NCI-H82 (cell line): ENCODE data around the gene LMNTD1.

Experiments
- DNase-seq: peaks from one replicate; lab custom pipeline; 2025; lab: John Stamatoyannopoulos, UW

Gene LMNTD1

GRCh38 chr12:25552681-25553080 is 402 bp downstream of the LMNTD1 start:
- DNase-seq, result no peak

- DNase-seq, result no peak
Measured at GRCh38 chr12:25550186-25550585, 2.9 kb downstream of the LMNTD1 start.

DNA sequence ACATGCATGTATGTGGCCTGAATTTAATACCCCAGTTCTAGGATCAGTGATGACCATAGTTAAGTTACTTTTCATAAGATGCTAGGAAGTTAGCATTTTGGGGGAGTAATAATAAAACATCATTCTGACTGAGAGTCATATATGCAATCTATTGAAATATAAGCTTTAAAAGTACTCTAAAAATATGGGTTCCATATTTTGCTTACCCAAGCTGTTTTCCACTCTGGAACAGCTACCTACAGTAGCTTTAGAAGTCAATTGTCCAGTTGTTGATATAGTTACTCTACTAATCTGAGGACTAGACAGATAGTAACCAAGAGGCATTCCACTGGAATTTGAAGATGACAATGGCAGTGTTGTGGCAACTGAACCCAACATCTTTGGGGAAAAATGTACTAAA is 4.0 kb downstream of the LMNTD1 start:
- no peak for DNase-seq

DNA sequence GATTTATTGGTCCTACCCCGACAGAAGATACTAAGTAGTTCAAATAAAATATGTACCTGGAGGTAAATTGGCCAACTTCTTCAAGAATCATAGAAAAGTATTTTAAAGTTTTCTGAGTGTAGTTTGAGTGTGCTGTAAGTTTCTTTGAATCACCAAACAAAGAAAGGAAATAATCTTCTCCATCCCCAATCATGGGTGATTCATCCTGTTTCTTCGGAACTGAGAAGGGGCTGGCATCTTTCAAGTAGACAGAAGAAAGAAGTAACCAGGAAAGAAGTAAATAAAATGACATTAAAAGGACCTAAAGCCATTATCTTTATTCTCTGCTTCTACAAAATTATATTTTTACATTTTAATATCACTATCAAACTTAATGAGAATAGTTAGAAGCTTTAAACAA is 6.8 kb downstream of the LMNTD1 start:
- DNase-seq, result no peak

DNA sequence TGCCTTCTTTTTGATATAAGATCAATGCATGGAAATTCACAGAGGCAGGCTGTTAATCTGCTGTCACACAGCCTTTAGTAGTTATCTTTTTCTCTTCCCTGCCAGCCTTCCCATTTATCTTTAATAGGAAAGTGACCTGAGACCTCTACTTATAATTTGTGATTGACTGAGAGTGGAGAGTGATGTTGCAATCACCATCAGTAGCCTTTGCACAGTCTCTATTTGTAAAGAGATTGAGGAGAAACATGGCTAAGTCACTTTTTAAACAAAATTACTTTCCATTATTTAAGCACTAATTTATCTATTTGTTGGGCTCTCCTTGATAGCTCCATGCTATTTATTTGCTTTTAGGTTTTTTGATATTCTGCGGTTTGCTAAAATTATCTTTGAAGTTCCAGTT is 19.9 kb downstream of the LMNTD1 start:
- no peak for DNase-seq

GRCh38 chr12:25531502-25532052 is 21.5 kb downstream of the LMNTD1 start:
- no peak for DNase-seq

DNA sequence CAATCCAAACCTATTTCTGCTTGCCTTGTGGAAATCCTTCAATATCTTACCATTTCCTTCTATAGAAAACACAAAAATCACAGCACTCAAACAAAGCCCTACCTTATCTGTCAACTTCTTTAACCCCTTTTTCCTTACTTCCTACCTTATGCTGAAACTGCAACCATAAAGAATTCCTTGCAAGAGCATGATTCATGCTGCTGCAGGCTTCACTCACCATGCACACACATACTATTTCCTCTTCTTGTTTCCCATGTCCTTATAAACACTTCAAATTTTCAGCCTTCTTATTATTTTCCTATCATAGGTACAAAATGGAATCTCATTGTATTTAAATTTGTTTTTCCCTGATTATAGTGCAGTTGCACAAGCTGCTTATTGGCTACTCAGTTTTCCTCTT is 23.3 kb downstream of the LMNTD1 start:
- no peak for DNase-seq

DNA sequence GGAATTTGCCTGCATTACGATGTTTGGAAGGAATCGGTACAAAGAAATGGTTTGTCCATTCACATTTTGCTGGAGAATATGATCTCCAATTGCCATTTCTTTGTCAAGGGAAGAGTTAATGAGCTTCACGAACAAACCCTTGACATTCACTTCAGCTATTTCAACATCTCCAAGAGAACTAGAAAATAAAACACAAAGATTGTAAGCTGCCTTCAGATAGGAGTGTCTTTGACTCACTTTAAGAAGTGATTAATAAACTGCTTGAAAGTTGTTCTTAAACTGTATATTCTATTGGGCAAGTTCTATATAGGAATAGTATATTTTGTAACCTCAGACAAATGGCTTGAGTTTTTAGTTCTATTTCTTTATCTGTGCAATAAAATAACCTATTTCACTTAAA is 26.3 kb downstream of the LMNTD1 start:
- DNase-seq, result no peak

DNA sequence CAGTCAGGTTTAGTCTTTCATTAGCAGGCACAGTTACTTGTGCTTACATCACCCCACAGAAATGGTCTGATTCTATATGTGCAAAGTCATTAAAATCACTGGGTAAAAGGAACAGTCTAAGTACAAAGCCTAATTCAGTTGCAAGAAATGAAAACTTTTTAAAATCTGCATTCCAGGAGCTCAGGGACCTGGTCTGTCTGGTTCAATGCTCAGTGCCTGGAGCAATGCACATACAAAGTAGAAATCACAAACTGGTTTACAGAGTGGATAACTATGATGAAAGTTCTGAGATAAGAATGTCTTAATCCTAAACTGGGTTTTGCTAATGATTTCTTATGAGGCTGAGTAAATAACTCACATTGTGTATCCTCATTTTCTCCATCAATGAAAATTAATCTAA is 28.7 kb downstream of the LMNTD1 start:
- DNase-seq, result no peak

DNA sequence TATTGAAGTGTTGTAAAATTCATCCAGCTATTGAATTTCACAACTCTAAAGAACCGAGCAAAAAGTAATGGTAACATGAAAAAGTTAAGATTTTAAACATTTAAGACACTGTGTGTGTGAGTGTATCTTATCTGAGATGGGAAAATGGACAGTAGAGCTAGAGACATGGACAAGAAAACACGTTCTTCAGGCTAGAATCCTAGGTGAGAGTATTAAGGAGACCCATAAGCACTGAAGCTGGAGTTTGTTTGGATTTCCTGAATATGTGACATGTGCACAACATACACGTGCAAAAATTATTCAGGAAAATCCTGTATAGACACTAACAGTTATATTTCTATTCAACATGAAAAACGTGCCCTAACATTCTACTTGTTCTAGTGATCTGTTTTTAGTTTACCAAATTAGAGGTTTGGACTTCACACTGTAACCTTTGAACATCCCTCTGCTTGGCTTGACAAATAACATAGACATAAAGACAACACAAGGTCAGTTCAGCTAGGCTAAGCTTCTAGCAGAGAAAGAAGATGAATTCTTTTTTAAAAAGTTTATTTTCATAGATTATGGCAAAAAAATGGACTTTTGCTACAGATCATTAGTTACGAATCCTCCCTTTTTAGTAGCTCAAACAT is 31.3 kb downstream of the LMNTD1 start:
- DNase-seq, result no peak

DNA sequence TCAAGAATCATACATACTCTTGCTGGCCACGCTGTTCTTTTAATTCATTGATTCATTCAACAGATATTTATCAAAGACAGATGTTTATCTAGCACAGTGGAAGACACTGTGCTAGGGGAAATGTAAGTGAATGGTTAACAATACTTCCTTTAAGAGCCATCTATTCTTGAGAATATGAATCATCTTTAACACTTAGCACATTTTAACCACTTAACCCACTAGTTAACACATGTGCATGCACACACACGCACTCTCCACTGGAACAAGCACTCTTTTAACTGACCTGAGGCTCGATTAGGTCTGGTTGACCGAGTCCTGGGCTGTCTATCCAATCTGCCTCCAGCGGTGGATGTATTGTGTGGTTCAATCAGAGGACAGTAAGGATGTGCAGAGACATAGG is 34.6 kb downstream of the LMNTD1 start:
- DNase-seq, result no peak

DNA sequence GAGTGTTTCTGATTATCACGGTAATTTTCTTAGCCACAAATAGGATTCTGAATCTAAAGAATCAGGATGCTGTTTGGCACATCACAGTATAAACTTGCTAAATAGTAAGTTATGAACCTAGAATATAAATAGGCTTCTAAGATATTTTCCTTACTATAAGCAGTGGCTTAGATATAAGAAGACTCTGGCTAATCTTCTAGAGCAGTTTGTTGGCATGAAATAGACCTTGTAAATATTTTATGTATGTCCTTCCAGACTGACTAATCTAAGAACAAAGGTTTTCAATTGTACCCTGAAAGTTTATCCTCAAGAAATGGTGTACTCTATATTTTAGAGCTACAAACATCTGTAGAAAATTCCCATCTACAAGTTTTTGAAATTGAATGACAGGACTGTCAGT is 48.3 kb downstream of the LMNTD1 start:
- DNase-seq, result no peak

DNA sequence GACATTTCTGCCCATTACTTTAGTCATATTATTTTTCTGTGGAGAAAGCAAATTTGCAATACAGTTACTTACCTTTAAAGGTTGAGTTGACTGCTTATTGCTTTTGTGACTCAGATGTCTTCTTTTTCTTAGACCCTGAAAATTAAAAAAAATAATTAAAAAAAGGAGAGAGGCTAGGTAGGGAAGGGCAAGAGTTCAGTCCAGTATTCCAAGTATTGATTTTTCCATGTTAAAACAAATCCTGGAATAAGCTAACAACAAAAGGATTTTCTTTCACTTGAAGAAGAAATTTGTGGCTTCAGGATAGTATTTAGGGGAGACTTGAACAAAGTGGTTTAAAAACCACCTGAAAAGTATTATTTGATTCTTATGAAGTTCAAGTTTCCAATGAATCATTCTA is 49.4 kb downstream of the LMNTD1 start:
- no peak for DNase-seq

DNA sequence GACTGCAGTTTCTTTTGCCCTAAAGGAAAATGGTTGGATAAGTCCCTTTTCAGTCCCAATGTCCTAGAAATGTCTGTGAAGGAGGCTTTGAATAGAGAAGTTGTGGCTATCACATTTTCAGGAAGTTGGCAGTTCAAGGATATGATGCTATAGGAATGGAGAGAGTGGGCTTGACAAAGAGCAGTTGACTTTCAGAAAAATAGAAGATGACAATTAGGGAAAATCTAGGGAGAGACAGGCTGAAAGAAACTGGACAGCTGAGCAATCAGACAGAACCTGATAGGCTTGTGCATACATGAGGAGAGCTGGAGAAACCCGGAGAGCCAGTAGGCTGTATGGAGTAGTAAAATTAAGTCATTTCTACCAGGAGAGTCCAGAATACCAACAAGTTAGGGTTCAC is 50.5 kb downstream of the LMNTD1 start:
- DNase-seq, result no peak

DNA sequence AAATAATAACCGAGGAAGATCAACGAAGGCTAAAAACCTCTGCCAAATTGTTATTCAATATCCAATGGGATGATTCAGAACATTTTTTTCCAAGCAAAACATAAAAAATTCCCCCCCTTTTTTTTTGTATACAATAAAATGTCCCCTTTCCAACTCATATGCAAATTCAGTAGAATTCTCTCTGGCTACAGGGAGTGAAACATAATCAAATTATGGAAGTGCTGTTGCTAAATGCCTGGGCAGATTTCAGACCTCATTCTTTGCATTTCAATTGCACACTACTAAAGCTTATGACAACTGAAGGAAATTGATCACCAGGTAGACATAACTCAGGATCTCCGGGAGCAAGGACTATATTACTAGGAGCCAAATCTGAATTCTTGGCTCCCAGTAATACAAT is 51.0 kb downstream of the LMNTD1 start:
- no peak for DNase-seq

- no peak for DNase-seq
Measured at GRCh38 chr12:25501549-25501948, 51.5 kb downstream of the LMNTD1 start.

DNA sequence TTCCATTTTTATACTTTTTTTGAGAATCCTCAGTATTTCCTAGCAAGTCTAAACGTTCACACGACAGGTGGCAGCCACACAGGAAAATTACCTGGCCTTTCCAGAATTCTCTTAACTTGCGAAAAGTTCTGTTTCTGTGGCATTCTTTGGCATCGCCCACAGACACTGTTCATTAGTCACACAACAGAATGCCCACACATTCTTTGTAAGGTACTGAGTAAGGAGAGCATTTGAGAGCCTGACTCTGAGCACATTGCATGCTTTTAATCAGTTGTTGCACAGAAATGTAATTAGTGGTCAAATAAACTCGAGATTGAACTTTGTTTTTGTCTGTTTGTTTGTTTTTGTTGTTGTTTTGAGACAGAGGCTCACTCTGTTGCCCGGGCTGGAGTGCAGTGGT is 52.4 kb downstream of the LMNTD1 start:
- no peak for DNase-seq

GRCh38 chr12:25497021-25497420 is 56.1 kb downstream of the LMNTD1 start:
- no peak for DNase-seq

DNA sequence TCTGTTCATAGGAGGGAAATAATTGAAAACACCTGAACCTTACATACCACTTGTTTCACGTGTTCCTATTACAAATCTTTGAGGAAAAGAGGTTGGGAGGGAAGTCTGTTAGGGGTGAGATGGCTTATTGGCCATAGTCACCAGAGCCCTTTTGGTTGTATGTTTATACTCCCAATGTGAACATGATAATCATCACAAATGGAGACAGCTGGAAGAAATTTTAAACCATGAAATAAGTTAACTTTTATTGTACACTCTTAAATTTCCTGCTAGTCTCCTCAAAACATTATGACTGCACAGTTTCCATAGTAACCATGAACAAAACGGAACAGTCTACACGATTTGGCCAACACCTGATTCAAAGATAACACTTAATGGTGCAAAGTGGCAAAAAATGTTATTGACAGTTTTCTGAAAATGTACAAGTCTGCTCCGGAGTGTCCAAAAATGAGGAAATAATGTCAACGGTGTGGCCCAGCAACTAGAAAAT is 56.9 kb downstream of the LMNTD1 start:
- no peak for DNase-seq

- no peak for DNase-seq
Measured at GRCh38 chr12:25495331-25496097, 57.6 kb downstream of the LMNTD1 start.

- no peak for DNase-seq
Measured at GRCh38 chr12:25494926-25495325, 58.2 kb downstream of the LMNTD1 start.

GRCh38 chr12:25493682-25494081 is 59.4 kb downstream of the LMNTD1 start:
- DNase-seq, result no peak
